GM23338 (cell line): ENCODE measurements around the gene FAM13A. TPM values are rescaled to one million over a fixed set of nuclear protein-coding genes. Genes with fewer than 3 reads are reported as not detected.

Experiments
- ATAC-seq: fragments of 200-7000 bp; cut with Tn5 transposase; 3 replicates; pipeline ENCODE4 v1.9.1; 2020
- DNase-seq: peaks from one replicate; pipeline ENCODE4 v3.0.0-alpha.2; 2015; ENCODE audit warnings: low spot score
- H2AFZ ChIP-seq: fragments of 200-600 bp; sonication (generic); 2 replicates; pipeline ENCODE4 v1.8.0; 2016; ENCODE audit warnings: antibody characterized with exemption, mild to moderate bottlenecking, moderate library complexity
- H3F3A ChIP-seq: fragments of 200-600 bp; sonication (generic); replicated peaks from 2 replicates; pipeline ENCODE4 v1.8.0; 2017; ENCODE audit warnings: antibody characterized with exemption, mixed run types, low read depth
- H3K27ac ChIP-seq: fragments of 200-600 bp; sonication (generic); 2 replicates; pipeline ENCODE4 v1.6.1; 2016; ENCODE audit warnings: low read depth
- H3K27me3 ChIP-seq: fragments of 200-600 bp; sonication (generic); 2 replicates; pipeline ENCODE4 v1.8.0; 2016; ENCODE audit warnings: mild to moderate bottlenecking, mixed run types, moderate library complexity; ENCODE audit not compliant: insufficient read depth
- H3K36me3 ChIP-seq: fragments of 200-600 bp; sonication (generic); 2 replicates; pipeline ENCODE4 v1.8.0; 2016; ENCODE audit warnings: mild to moderate bottlenecking; ENCODE audit not compliant: insufficient read depth
- H3K4me1 ChIP-seq: fragments of 200-600 bp; sonication (generic); 2 replicates; pipeline ENCODE4 v1.8.0; 2016; ENCODE audit warnings: mild to moderate bottlenecking, moderate library complexity; ENCODE audit not compliant: insufficient read depth
- H3K4me2 ChIP-seq: fragments of 200-600 bp; sonication (generic); 2 replicates; pipeline ENCODE4 v1.7.1; 2017; ENCODE audit warnings: mixed run types
- H3K4me3 ChIP-seq: fragments of 200-600 bp; sonication (generic); 2 replicates; pipeline ENCODE4 v1.6.1; 2016; ENCODE audit warnings: mixed run types
- H3K79me2 ChIP-seq: fragments of 200-600 bp; sonication (generic); replicated peaks from 2 replicates; pipeline ENCODE4 v1.8.0; 2017; ENCODE audit warnings: mild to moderate bottlenecking; ENCODE audit not compliant: insufficient read depth
- H3K9me2 ChIP-seq: fragments of 200-600 bp; sonication (generic); 2 replicates; pipeline ENCODE4 v1.8.0; 2017; ENCODE audit not compliant: insufficient read depth
- H4K20me1 ChIP-seq: fragments of 200-600 bp; sonication (generic); replicated peaks from 2 replicates; pipeline ENCODE4 v1.8.0; 2017; ENCODE audit warnings: mild to moderate bottlenecking; ENCODE audit not compliant: insufficient read depth
- H3K27ac Mint-ChIP-seq: 2 replicates; pipeline ENCODE4 v1.8.0; 2020; ENCODE audit warnings: inconsistent platforms, mild to moderate bottlenecking, moderate library complexity, mixed read lengths
- H3K27me3 Mint-ChIP-seq: 3 replicates; pipeline ENCODE4 v1.8.0; 2022; ENCODE audit warnings: low read depth, mild to moderate bottlenecking, moderate library complexity, mixed read lengths, inconsistent platforms; ENCODE audit not compliant: insufficient read depth, poor library complexity
- H3K36me3 Mint-ChIP-seq: 3 replicates; pipeline ENCODE4 v1.8.0; 2021; ENCODE audit warnings: low read depth, mild to moderate bottlenecking, inconsistent platforms, moderate library complexity, mixed read lengths
- H3K4me1 Mint-ChIP-seq: 3 replicates; pipeline ENCODE4 v1.8.0; 2020; ENCODE audit warnings: mild to moderate bottlenecking, inconsistent platforms, mixed read lengths
- H3K4me3 Mint-ChIP-seq: 3 replicates; pipeline ENCODE4 v1.8.0; 2021; ENCODE audit warnings: moderate library complexity, mild to moderate bottlenecking, inconsistent platforms, mixed read lengths
- H3K9me3 Mint-ChIP-seq: 3 replicates; pipeline ENCODE4 v1.8.0; 2020; ENCODE audit warnings: moderate library complexity, mild to moderate bottlenecking, inconsistent platforms, mixed read lengths
- CREB1 ChIP-seq: fragments of 250-450 bp; sonication (Bioruptor Pico); IDR thresholded peaks from 2 replicates; pipeline ENCODE4 v1.5.0; 2020; ENCODE audit warnings: low read depth, mild to moderate bottlenecking, moderate library complexity
- ETS1 ChIP-seq: IDR thresholded peaks from 2 replicates; pipeline ENCODE4 v1.6.1; 2016; ENCODE audit warnings: antibody characterized with exemption
- EZH2 ChIP-seq: fragments of 200-600 bp; sonication (generic); IDR thresholded peaks from one replicate; pipeline ENCODE4 v1.8.0; 2017; ENCODE audit warnings: antibody characterized with exemption, mild to moderate bottlenecking, low read depth; ENCODE audit not compliant: unreplicated experiment
- EZH2phosphoT487 ChIP-seq: fragments of 200-600 bp; sonication (generic); IDR thresholded peaks from one replicate; pipeline ENCODE4 v1.8.1; 2018; ENCODE audit warnings: antibody characterized with exemption; ENCODE audit not compliant: unreplicated experiment
- JUNB ChIP-seq: IDR thresholded peaks from one replicate; pipeline ENCODE4 v1.6.1; 2016; ENCODE audit warnings: antibody characterized with exemption; ENCODE audit not compliant: unreplicated experiment
- NANOG ChIP-seq: IDR thresholded peaks from 2 replicates; pipeline ENCODE4 v1.6.1; 2016; ENCODE audit warnings: antibody characterized with exemption, borderline replicate concordance
- POLR2AphosphoS5 ChIP-seq: IDR thresholded peaks from 2 replicates; pipeline ENCODE4 v1.6.1; 2016; ENCODE audit warnings: antibody characterized with exemption, low read depth
- STAT1 ChIP-seq: IDR thresholded peaks from one replicate; pipeline ENCODE4 v1.6.1; 2016; ENCODE audit warnings: antibody characterized with exemption; ENCODE audit not compliant: unreplicated experiment
- ZNF114 ChIP-seq: fragments of 250-450 bp; sonication (Bioruptor Pico); IDR thresholded peaks from 2 replicates; pipeline ENCODE4 v1.5.0; 2020; ENCODE audit warnings: mild to moderate bottlenecking, moderate library complexity
- ZNF331 ChIP-seq: fragments of 250-450 bp; sonication (Bioruptor Pico); IDR thresholded peaks from 2 replicates; pipeline ENCODE4 v1.5.0; 2020; ENCODE audit warnings: low read depth, mild to moderate bottlenecking, moderate library complexity
- ZNF462 ChIP-seq: fragments of 250-450 bp; sonication (Bioruptor Pico); IDR thresholded peaks from 2 replicates; pipeline ENCODE4 v1.5.0; 2020; ENCODE audit warnings: mild to moderate bottlenecking, moderate library complexity
- polyA plus RNA-seq: library from polyadenylated mRNA; unstranded; fragments of >200 nt; fragmentation: Nextera tagmentation; extraction: Ambion mirVana; gene quantifications from 2 replicates; pipeline ENCODE4 v1.2.1, GENCODE V29; 2016
- total RNA-seq: library from RNA; depleted of rRNA; stranded (reverse); fragments of >200 nt; shearing (Covaris generic); gene quantifications from 2 replicates; pipeline ENCODE4 v1.2.3, GENCODE V29; 2014
- TF ChIP-seq, protein P1 (sequence below): IDR thresholded peaks from one replicate; pipeline ENCODE4 v1.6.1; 2018; ENCODE audit warnings: antibody characterized with exemption; ENCODE audit not compliant: unreplicated experiment

The FAM13A gene
- total and polyA plus RNA-seq, 2 experiments from 2014 or later: 13.9 to 28.4 TPM

DNA sequence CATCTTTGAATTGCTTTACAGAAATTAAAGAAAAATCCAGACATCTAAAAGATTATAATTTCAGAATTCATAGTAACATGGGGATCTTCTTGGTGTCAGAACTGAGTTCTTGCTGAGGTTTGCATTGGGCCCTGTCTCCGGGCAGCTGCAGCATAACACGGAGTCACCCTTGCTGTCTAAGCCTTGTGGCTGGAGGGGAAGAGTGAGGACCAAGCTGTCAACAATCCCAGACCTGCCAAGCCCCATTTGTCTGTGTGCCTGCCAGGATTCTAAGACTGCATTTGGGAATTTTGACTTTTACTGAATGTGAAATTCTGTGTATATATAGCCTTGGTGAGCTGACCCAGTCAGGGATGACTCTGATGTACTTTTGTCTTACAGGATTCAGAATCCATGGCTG lies 334.2 kb downstream of the FAM13A start (continued):
- TF ChIP-seq, protein P1, sequence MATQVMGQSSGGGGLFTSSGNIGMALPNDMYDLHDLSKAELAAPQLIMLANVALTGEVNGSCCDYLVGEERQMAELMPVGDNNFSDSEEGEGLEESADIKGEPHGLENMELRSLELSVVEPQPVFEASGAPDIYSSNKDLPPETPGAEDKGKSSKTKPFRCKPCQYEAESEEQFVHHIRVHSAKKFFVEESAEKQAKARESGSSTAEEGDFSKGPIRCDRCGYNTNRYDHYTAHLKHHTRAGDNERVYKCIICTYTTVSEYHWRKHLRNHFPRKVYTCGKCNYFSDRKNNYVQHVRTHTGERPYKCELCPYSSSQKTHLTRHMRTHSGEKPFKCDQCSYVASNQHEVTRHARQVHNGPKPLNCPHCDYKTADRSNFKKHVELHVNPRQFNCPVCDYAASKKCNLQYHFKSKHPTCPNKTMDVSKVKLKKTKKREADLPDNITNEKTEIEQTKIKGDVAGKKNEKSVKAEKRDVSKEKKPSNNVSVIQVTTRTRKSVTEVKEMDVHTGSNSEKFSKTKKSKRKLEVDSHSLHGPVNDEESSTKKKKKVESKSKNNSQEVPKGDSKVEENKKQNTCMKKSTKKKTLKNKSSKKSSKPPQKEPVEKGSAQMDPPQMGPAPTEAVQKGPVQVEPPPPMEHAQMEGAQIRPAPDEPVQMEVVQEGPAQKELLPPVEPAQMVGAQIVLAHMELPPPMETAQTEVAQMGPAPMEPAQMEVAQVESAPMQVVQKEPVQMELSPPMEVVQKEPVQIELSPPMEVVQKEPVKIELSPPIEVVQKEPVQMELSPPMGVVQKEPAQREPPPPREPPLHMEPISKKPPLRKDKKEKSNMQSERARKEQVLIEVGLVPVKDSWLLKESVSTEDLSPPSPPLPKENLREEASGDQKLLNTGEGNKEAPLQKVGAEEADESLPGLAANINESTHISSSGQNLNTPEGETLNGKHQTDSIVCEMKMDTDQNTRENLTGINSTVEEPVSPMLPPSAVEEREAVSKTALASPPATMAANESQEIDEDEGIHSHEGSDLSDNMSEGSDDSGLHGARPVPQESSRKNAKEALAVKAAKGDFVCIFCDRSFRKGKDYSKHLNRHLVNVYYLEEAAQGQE: no peak
- TF ChIP-seq ETS1 (no peak), ZNF114 (CRISPR knock-in tag) (no peak), NANOG (no peak), POLR2AphosphoS5 (no peak), STAT1 (no peak)

GRCh38 chr4:88722276-88722780 lies 334.7 kb downstream of the FAM13A start:
- H3K36me3 Mint-ChIP-seq: peaks cover 12% of the 10 kb centered on the region
- peaks cover 13% of the 10 kb centered on the region for H3K9me3 Mint-ChIP-seq
- Histone ChIP-seq H3F3A (no peaks in the 10 kb centered on the region), H4K20me1 (no peaks in the 10 kb centered on the region), H3K4me2 (no peak overlapping the region), H2AFZ (no peak overlapping the region), H3K27ac (no peak overlapping the region), H3K4me1 (no peaks in the 10 kb centered on the region), H3K4me3 (no peak overlapping the region), H3K79me2 (no peaks in the 10 kb centered on the region), H3K27me3 (no peaks in the 10 kb centered on the region), H3K9me2 (0 out of 2 replicates have a peak, but pooled peaks cover 3% of the 10 kb centered on the region), H3K36me3 (0 out of 2 replicates have a peak, but pooled peaks cover 1% of the 10 kb centered on the region)
- H3K4me1 Mint-ChIP-seq: peaks cover 12% of the 10 kb centered on the region; the same call in 2 of the 3 replicates
- ATAC-seq (no peak), DNase-seq (no peak)
- no peak overlapping the region for H3K27ac Mint-ChIP-seq
- no peak overlapping the region for H3K4me3 Mint-ChIP-seq
- H3K27me3 Mint-ChIP-seq: peaks cover 6% of the 10 kb centered on the region
- TF ChIP-seq NANOG (no peak), ETS1 (no peak), JUNB (no peak), EZH2phosphoT487 (no peak), ZNF462 (CRISPR knock-in tag) (no peak), EZH2 (no peak), CREB1 (no peak), ZNF331 (CRISPR knock-in tag) (no peak)
